EH (cell line): ENCODE data around the gene SPHK1.
A peak's percentile ranks its signal among the peaks of the same experiment; 100 is the strongest.
"Not testable (repeated sequence)": the region's sequence is repeated elsewhere in the genome, so short reads cannot be mapped to it uniquely, and the experiment has no call there.

Experiments used
- DNase-seq: peaks from one replicate; pipeline ENCODE4 v3.0.0-alpha.2; 2015; ENCODE audit warnings: low read depth

Gene SPHK1, protein sequence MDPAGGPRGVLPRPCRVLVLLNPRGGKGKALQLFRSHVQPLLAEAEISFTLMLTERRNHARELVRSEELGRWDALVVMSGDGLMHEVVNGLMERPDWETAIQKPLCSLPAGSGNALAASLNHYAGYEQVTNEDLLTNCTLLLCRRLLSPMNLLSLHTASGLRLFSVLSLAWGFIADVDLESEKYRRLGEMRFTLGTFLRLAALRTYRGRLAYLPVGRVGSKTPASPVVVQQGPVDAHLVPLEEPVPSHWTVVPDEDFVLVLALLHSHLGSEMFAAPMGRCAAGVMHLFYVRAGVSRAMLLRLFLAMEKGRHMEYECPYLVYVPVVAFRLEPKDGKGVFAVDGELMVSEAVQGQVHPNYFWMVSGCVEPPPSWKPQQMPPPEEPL

GRCh38 chr17:76384222-76384986, at the start of gene SPHK1:
Gene SPHK1, plus strand, starts transcription at chr17:76384609. Its CDS starts 1,036 bp downstream, at chr17:76385645.
- peak; percentile 90 for DNase-seq

DNA sequence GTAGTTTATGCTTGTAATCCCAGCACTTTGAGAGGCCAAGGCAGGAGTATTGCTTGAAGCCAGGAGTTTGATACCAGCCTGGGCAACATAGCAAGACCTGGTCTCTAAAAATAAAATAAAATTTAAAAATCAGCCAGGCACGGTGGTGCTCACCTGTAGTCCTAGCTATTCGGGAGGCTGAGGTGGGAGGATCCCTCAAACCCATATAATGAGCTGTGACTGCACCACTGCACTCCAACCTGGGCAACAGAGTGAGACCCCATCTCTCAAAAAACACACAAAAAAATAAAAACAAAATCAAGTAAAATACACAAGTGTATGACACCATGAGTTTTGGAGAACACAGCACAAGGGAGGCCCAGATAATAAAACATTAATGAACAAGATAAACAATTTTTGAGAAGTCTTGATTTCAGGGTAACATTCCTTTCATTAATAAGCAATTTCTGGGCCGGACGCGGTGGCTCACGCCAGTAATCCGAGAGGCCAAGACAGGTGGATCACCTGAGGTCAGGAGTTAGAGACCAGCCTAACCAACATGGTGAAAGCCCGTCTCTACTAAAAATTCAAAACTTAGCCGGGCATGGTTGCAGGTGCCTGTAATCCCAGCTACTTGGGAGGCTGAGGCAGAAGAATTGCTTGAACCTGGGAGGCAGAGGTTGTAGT, 48.6 kb upstream of the SPHK1 start:
- DNase-seq, result no peak

DNA sequence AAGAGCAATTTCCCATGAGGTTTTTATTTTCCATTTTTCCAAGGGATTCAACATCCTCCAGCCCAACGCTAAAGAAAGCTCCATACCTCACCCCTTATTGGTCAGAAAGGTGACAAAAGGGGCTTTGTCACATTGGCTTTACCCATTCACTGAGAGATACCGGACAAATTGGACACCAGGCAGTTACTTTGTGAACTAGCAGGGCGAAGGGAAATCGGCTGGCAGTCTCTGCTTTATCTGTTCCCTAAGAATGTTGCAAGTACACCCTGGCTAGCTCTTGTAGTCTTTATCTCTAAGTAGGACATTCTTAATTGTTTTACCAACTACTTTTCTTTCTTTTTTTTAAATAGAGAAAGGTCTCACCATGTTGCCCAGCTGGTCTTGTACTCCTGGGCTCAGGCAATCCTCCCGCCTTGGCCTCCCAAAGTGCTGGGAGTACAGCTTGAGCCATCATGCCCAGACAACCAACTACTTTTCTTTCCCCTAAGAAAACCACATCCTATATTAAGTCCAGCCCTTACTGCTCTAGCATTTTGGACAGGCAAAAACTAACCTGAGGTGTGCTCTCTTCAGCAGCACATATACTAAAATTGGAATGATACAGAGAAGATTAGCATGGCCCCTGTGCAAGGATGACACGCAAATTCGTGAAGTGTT, 47.5 kb upstream of the SPHK1 start:
- DNase-seq, result no peak

GRCh38 chr17:76337413-76337777, 47.0 kb upstream of the SPHK1 start:
- DNase-seq, result peak; percentile 59

- DNase-seq, result no peak
Observed at GRCh38 chr17:76341301-76341700, 43.1 kb upstream of the SPHK1 start.

DNA sequence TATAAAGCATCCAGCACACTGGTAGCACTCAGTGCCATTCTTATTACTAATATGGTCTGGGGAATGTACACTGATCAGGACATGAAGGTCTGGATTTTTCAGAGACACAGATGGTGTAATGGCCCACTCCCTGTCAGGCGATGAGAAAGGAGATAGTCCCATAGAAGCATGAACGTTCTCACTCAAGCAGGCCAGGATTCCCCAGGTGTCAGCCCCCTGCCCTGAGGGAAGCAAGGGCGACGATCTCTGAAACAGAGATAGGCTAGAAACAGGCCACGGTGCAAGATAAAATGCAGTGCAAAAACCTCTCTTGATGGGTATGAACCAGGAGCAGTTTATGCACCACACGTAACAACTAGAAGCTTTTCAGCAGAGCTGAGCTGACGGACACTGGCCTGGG, 41.3 kb upstream of the SPHK1 start:
- DNase-seq, result no peak

GRCh38 chr17:76345377-76345974, 38.9 kb upstream of the SPHK1 start:
- DNase-seq, result no peak

DNA sequence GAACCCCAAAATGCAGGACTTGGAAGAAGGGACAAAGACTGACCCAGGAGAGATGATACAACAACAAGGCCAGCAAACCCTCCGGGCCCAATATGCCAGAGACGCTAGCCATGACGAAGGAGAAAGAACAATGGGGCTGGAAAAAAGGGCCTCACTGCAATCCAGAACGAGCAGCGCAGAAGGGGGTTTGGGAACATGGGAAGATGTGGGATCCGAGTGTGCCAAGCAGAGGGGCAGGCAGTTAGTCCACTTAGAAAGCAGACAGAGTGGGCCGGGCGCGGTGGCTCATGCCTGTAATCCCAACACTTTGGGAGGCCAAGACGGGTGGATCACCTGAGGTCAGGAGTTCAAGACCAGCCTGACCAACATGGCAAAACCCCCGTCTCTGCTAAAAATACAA, 37.5 kb upstream of the SPHK1 start:
- not testable (repeated sequence) for DNase-seq

DNA sequence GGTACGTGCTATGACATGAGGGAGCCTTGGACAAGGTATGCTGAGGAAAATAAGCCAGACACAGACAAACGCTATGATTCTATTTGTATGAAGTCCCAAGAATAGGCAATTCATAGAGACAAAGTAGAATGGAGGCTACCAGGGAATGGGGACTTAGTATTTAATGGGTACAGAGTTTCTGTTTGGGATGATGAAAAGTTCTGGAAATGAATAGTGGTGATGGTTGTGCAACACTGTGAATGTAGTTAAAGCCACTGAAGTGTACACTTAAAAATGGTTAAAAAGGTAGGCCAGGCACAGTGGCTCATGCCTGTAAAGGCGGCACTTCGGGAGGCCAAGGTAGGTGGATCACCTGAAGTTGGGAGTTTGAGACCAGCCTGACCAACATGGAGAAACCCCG, 33.9 kb upstream of the SPHK1 start:
- no peak for DNase-seq

- DNase-seq, result peak; percentile 30
Observed at GRCh38 chr17:76351526-76352071, 32.8 kb upstream of the SPHK1 start.

- DNase-seq, result peak; percentile 29
Observed at GRCh38 chr17:76353004-76353598, 31.3 kb upstream of the SPHK1 start.

- DNase-seq, result peak; percentile 92
Observed at GRCh38 chr17:76353599-76354316, 30.7 kb upstream of the SPHK1 start, which contains the start of gene PRPSAP1. Gene PRPSAP1, minus strand, starts transcription at chr17:76353916. Its CDS starts 213 bp downstream, at chr17:76353703.

- no peak for DNase-seq
Observed at GRCh38 chr17:76354317-76354729, 30.1 kb upstream of the SPHK1 start.

DNA sequence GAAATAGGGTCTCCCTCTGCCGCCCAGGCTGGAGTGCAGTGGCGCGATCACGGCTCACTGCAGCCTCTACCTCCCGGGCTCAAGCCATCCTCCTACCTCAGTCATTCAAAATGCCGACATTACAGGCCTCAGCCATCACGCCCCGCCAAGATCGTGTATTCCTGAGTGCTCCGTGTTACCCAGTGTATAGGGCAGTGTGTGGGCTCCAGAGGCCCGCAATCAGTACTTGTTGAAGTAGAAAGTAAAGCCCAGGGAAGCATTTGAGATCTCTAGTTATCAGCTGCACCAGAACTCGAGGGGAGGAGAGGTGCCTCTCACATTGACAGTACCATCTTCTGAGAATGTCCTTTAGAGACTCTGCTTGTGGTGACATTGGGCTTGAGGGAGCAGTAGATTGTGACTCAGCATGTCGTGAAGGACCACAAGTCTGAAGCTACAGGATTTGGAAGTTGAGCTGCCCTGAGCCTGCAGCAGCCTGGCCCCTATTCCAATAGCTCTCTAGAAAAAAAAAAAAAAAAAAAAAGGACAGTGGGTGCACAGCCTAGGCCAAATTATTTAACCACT, 29.6 kb upstream of the SPHK1 start:
- peak; percentile 34 for DNase-seq

DNA sequence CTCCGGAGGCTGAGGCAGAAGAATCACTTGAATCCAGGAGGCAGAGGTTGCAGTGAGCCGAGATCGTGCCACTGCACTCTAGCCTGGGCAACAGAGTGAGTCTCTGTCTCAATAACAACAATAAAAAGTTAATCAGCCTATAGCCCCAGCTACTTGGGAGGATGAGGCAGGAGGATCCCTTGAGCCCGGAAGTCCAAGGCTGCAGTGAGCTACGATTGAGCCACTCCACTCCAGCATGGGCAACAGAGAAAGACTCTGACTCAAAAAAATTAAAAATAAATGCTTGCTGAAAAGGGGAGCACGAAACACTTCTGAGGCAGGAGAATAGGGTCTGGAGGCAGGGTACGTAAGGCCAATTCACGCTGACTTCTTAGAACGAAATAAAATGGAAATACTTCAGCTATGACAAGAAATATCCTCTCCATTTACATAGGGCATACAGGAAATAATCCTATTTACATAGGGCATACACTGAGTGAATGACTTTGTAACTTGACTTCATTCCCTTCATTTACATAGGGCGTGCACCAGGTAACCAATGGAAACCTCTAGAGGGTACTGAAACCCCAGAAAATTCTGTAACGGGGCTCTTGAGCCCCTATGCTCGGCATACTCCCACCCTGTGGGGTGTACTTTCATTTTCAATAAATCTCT, 27.5 kb upstream of the SPHK1 start:
- no peak for DNase-seq

DNA sequence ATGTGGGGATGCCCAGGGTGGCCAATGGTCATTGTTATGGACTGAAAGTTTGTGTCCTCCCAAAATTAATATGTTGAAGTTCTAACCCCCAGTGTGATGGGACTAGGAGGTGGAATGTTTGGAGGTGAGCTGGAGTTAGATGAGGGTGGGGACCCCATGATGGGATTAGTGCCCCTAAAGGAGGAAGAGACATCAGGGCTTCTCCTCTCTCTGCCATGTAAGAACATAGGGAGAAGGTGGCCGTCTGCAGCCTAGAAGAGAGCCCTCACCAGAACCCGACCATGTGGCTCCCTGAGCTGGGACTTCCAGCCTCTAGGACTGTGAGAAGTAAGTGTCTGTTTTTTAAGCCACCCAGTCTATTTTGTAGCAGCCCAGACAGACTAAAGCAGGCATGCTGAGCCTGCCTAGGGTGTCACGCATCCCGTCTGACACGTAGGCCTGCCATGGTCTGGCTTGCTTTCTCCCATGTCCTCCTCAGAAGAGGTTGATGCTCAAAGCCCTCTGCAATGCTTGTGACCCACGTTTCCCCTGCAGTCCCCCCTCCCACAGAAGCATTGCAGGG, 26.7 kb upstream of the SPHK1 start:
- no peak for DNase-seq

- DNase-seq, result no peak
Observed at GRCh38 chr17:76359375-76359774, 25.0 kb upstream of the SPHK1 start.

DNA sequence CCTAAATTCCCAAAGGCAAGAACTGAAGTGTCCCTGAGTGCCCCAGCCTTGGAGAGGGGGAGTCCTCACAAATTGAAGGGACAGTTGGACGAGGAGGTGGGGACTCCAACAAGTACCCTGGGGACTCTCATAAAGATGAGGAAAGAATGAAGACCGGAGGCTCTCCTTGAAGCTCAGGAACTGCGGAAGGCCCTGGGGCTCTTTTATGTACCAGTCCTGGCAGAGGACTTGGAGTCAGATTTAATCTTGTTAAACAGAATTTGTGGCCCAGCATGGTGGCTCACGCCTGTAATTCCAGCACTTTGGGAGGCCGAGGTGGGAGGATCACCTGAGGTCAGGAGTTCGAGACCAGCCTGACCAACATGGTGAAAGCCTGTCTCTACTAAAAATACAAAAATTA, 24.6 kb upstream of the SPHK1 start:
- not testable (repeated sequence) for DNase-seq

DNA sequence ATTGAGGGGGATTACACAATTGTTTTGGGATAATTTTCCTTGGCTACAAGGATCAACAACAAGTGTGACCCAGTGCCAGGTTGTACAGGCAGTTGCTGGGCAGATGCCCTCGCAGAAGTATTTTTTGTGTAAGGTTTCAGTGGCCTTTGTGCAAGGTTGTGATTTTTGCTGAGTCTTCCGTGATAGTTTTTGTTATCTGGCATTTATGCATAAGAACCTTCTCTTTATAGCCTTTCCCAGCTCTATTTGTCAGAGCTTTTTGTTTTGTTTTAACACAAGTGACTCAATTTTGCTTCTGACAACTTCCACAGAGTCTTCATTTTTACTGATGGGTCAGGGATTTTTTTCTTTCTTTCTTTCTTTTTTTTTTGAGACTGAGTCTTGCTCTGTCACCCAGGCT, 23.9 kb upstream of the SPHK1 start:
- DNase-seq, result no peak
